ENCODE measurements around the gene PSMD11.

PSMD11 gene

DNA sequence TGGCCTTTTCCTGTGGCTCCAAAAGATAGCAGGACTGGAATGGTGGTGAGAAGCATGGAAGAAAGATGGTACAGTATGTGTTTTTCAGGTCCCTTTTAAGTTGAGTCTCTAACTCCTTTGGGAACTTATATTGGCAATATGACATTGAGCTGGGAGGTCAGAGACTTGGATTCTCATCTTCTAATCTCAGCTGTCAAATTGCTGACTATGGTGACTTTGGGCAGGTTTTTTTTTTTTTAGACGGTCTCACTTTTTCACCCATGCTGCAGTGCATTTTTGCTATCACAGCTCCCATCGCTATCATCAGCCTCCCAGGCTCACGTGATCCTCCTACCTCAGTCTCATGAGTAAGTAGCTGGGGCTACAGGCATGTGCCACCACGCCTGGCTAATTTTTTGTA is 27.3 kb downstream of the PSMD11 start:
- no peak for DNase-seq (ENCODE audit: extremely low spot score)
- CTCF ChIA-PET: interaction anchor here (0.6 to 12.7 kb wide), 6 partner anchors 10 to 406 kb away, joined by 3 to 177 read pairs (median 6); partner anchors contain the start of genes CDK5R1 and PSMD11
- POLR2A ChIA-PET: no interaction called here
- TF ChIP-seq, protein P1, sequence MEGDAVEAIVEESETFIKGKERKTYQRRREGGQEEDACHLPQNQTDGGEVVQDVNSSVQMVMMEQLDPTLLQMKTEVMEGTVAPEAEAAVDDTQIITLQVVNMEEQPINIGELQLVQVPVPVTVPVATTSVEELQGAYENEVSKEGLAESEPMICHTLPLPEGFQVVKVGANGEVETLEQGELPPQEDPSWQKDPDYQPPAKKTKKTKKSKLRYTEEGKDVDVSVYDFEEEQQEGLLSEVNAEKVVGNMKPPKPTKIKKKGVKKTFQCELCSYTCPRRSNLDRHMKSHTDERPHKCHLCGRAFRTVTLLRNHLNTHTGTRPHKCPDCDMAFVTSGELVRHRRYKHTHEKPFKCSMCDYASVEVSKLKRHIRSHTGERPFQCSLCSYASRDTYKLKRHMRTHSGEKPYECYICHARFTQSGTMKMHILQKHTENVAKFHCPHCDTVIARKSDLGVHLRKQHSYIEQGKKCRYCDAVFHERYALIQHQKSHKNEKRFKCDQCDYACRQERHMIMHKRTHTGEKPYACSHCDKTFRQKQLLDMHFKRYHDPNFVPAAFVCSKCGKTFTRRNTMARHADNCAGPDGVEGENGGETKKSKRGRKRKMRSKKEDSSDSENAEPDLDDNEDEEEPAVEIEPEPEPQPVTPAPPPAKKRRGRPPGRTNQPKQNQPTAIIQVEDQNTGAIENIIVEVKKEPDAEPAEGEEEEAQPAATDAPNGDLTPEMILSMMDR (IDR thresholded peaks at IDR 0.05; ENCODE audit: control extremely low read depth, extremely low read depth, low read depth, missing control alignments): no peak

DNA sequence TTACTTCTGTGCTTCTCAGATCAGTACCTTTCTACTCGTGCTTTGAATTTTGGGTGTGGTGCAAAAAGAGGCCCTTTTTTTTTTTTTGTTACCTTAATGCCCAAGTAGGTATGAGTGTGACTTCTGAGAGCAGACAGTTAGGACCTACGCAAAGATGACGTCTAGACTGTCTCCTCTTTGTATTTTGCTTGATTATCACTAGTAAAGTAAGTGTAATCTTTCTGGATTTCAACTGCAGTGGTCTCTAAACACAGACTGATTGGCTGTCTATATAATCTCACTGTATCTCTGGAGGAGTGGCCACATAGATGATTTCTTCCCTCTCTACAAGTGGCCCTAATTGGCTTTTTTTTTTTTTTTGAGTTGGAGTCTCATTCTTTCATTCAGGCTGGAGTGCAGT is 30.9 kb downstream of the PSMD11 start:
- ChIA-PET POLR2A (no interaction called here), CTCF (interaction anchor here (2.3 to 5.3 kb wide), 3 partner anchors 8 to 13 kb away, joined by 13 to 53 read pairs (median 15); no protein-coding TSS in a partner anchor)
- no peak for DNase-seq (ENCODE audit: extremely low spot score)
- TF ChIP-seq, protein P1 (IDR thresholded peaks at IDR 0.05; ENCODE audit: control extremely low read depth, extremely low read depth, low read depth, missing control alignments): no peak

DNA sequence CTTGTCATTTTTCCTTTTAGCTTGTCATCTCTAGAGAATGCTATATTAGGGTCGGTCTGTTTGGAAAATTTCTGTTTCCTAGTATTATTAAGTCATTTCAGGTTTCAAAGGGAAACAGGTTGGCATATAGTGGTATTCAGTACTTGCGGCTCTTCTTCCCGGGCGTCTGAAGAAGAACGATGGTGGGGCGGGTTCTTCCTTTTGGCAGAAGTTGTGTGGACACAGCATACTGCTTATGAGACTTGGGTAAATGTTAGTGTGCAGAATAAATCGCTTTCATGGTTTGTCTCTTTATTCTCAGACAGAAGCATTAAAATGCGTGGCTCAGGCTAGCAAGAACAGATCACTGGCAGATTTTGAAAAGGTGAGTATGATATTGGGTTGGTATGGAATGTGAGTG is 32.9 kb downstream of the PSMD11 start:
- TF ChIP-seq, protein P1 (IDR thresholded peaks at IDR 0.05; ENCODE audit: control extremely low read depth, extremely low read depth, low read depth, missing control alignments): no peak
- ChIA-PET CTCF (interaction anchor here (1.2 to 2.3 kb wide), 5 partner anchors 9 to 306 kb away, joined by 3 to 15 read pairs (median 3); partner anchors contain the start of gene PSMD11), POLR2A (no interaction called here)
- no peak for DNase-seq (ENCODE audit: extremely low spot score)

DNA sequence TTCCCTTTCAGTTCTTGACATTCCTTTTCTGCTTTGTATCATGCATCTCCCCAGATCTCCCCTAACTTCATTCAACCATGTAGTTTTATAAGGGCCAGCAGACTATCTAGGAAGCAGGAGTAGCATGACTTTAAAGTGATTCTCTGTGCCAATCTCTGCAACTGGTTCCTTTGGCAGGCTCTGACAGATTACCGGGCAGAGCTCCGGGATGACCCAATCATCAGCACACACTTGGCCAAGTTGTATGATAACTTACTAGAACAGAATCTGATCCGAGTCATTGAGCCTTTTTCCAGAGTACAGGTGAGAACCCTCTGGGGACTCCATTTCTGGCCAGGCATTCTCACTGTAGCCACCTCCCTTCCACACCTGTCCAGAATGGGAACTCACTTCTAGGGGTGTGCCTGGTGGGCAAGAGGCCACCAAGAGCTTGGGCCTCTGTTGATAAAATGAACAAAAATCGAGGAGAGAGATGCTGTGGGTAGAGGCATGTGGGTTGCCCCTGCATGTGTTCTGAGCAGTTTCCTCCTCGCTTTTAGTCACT is 34.8 kb downstream of the PSMD11 start:
- no peak for DNase-seq (ENCODE audit: extremely low spot score)
- TF ChIP-seq, protein P1 (IDR thresholded peaks at IDR 0.05; ENCODE audit: control extremely low read depth, extremely low read depth, low read depth, missing control alignments): no peak
- POLR2A ChIA-PET: no interaction called here
- CTCF ChIA-PET: interaction anchor here (0.8 to 15.0 kb wide), 2 partner anchors 10 to 13 kb away, joined by 3 to 177 read pairs; no protein-coding TSS in a partner anchor

DNA sequence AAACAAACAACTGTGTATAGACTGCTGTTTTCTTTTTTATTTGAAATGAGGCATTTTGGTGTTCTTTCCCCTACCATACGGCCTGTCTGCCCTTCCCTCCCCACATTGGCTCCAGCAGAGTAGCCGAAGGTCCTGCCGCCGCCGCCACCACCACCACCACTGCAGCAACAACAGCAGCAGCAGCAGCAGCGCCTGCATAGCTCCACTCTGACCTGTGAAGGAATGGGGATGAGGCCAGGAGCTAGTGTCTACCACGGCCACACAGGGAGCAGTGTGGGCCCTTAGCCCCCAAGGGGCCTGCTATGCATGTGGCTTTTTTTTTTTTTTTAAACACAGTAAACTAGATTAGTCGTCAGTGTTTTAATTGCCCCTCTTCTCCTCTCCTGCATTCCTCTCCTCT is 36.9 kb downstream of the PSMD11 start:
- TF ChIP-seq, protein P1 (IDR thresholded peaks at IDR 0.05; ENCODE audit: control extremely low read depth, extremely low read depth, low read depth, missing control alignments): no peak
- DNase-seq (ENCODE audit: extremely low spot score): no peak
- POLR2A ChIA-PET: no interaction called here
- CTCF ChIA-PET: interaction anchor here (1.0 to 15.0 kb wide), 4 partner anchors 15 to 396 kb away, joined by 3 to 177 read pairs (median 36); partner anchors contain the start of gene MYO1D

DNA sequence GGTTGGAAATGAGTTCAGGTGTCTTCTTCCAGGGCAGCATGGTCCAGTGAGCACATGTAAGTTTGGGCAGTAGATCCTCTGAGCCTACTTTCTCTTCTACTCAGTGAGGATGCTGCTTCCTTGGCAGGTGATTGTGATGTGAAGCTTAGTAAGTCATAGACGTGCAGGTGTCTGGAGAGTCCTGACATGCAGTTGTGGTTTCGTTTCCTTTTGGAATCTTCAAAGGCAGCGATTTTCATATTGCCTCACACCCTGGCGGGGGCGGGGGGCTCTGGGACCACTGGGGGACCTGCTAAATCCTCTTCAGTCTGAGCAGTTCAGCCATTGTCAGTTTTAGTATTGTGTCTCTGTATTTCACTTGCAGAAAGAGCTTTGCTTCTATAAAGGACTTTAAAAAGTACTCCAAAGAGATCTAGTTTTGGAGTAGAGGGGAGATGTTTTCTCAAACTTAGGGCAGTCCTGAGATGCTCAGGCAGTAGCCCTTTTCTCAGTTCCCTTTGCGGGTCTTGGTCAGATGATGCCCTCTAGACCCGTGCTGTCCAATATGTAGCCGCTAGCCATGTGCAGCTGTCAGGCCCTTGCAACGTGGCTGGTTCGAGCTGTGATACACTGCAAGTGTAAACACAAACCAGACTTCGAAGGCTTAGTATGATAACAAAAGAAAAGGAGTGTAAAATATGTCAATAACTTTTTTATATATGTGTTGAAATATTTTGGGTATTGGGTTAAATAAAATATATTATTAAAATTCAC is 38.4 kb downstream of the PSMD11 start:
- ChIA-PET CTCF (interaction anchor here (0.7 to 15.0 kb wide), 27 partner anchors 8 to 454 kb away, joined by 3 to 177 read pairs (median 5); partner anchors contain the start of genes MYO1D and PSMD11), POLR2A (interaction anchor here (1.0 kb wide), 1 partner anchor 42 kb away, joined by 3 read pairs; no protein-coding TSS in a partner anchor)
- TF ChIP-seq, protein P1 (IDR thresholded peaks at IDR 0.05; ENCODE audit: control extremely low read depth, extremely low read depth, low read depth, missing control alignments): no peak
- DNase-seq (ENCODE audit: extremely low spot score): no peak

Data from GM10248 (cell line).